Measurements from ENCODE around the gene AMDHD1.
A peak's percentile ranks its signal among the peaks of the same experiment; 100 is the strongest.

The AMDHD1 gene

DNA sequence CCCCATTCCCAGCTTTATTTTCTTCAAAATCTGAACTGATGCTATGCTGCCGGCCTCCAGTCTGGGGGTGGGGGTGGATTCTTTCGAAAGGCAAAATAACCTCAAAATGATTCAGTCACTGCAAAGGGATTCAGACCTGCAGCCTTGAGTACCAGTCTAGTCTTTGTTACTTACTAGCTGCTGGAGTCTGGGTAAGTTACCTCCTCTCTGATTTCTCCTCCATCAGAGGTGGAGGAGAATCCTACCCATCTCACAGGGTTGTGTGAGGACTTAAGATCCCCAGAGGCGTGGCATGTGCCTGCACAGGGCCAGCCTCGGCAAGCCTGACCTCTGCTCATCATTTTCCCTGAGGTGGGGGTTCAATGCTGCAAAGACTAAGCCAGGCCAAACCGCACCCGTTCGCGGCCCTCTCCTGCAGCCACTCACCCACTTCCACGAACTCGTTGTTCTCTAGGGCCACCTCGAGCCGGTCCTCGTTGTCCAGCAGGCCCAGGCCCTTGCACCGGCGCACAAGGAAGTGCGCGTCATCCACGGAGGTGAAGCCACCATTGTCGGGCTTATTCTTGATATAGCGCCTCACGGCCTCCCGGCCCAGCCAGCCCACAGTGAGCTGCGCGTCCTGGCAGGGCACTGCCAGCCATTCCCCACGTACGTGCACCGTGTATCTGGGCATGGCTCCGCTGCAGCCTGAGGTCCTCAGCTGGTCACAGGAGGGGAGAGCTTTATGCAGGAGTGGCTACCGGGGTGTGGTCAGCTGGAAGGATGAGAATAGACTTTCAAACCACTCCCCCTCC is 52.3 kb downstream of the AMDHD1 start:
- Mint-ChIP-seq H3K27me3 (no peaks in the 10 kb centered on the region), H3K36me3 (ENCODE audit: low read depth) (peaks cover 22% of the 10 kb centered on the region), H3K4me1 (ENCODE audit: low read depth) (peaks cover 44% of the 10 kb centered on the region), H3K27ac (peak overlapping the region; percentile 63), H3K9me3 (no peaks in the 10 kb centered on the region), H3K4me3 (no peak overlapping the region)
- intact Hi-C loops (cut with micrococcal nuclease): loop anchor here (5.0 kb wide), 1 partner anchor 173 kb away; no protein-coding TSS in a partner anchor

DNA sequence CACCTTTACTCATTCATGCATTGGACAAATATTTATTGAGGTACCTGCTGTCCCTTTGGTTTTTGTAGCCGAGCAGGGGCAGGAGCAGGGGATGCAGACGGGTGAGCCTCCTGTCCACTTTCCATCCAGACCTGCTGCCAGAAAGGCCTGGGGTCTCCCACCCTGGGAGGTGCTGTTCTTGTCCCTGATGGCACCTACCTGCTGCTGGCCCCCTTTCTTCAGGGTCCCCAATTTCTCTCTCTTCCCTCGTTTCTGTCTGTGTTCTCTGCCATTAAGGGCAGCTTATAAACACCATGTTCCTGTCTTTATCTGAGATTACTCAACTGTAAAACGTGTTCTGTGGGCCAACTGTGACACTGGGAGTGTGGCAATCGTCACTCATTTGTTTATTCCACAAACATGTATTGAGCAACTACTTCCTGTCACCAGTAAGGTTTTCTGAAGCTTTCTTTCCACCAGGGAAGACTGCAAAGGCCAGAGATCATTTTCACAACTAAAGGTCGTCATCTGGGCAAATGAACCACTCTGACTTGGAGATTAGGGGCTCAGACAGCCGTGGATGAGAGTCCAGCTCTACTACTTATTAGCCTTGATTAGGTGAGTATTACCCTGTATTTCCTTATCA is 53.0 kb downstream of the AMDHD1 start, which contains the start of gene HAL:
HAL (minus strand) TSS at position 311 of the 625 bp plus-strand sequence. CDS start 434 bp downstream, outside the sequence.
- H3K36me3 Mint-ChIP-seq (ENCODE audit: low read depth): peaks cover 29% of the 10 kb centered on the region
- no peaks in the 10 kb centered on the region for H3K27me3 Mint-ChIP-seq
- intact Hi-C loops (cut with micrococcal nuclease): loop anchor here (5.0 kb wide), 1 partner anchor 174 kb away; no protein-coding TSS in a partner anchor
- peak within 1 kb of the TSS; percentile 63 for H3K27ac Mint-ChIP-seq
- H3K4me3 Mint-ChIP-seq: no peak within 1 kb of the TSS
- peaks cover 44% of the 10 kb centered on the region for H3K4me1 Mint-ChIP-seq (ENCODE audit: low read depth)
- no peaks in the 10 kb centered on the region for H3K9me3 Mint-ChIP-seq

GRCh38 chr12:95997276-95997675 is 54.1 kb downstream of the AMDHD1 start:
- no peak overlapping the region for H3K27ac Mint-ChIP-seq
- H3K4me1 Mint-ChIP-seq (ENCODE audit: low read depth): peaks cover 44% of the 10 kb centered on the region
- no peak overlapping the region for H3K4me3 Mint-ChIP-seq
- H3K36me3 Mint-ChIP-seq (ENCODE audit: low read depth): peaks cover 32% of the 10 kb centered on the region
- H3K27me3 Mint-ChIP-seq: no peaks in the 10 kb centered on the region
- intact Hi-C loops (cut with micrococcal nuclease): loop anchor here (5.0 kb wide), 1 partner anchor 175 kb away; no protein-coding TSS in a partner anchor
- H3K9me3 Mint-ChIP-seq: no peaks in the 10 kb centered on the region

GRCh38 chr12:95997911-95998510 is 54.9 kb downstream of the AMDHD1 start:
- Mint-ChIP-seq H3K4me1 (ENCODE audit: low read depth) (peaks cover 41% of the 10 kb centered on the region), H3K27ac (no peak overlapping the region), H3K36me3 (ENCODE audit: low read depth) (peaks cover 35% of the 10 kb centered on the region), H3K27me3 (no peaks in the 10 kb centered on the region), H3K9me3 (no peaks in the 10 kb centered on the region), H3K4me3 (no peak overlapping the region)
- intact Hi-C loops (cut with micrococcal nuclease): loop anchor here (1.0 to 5.0 kb wide), 2 partner anchors 80 to 176 kb away; no protein-coding TSS in a partner anchor

- no peaks in the 10 kb centered on the region for H3K27me3 Mint-ChIP-seq
- intact Hi-C loops (cut with micrococcal nuclease): loop anchor here (1.0 to 5.0 kb wide), 2 partner anchors 80 to 176 kb away; no protein-coding TSS in a partner anchor
- H3K4me3 Mint-ChIP-seq: no peak overlapping the region
- H3K36me3 Mint-ChIP-seq (ENCODE audit: low read depth): peaks cover 32% of the 10 kb centered on the region
- H3K4me1 Mint-ChIP-seq (ENCODE audit: low read depth): peaks cover 39% of the 10 kb centered on the region
- no peaks in the 10 kb centered on the region for H3K9me3 Mint-ChIP-seq
- no peak overlapping the region for H3K27ac Mint-ChIP-seq
Observed at GRCh38 chr12:95998611-95999286, 55.6 kb downstream of the AMDHD1 start.

- Mint-ChIP-seq H3K27ac (no peak overlapping the region), H3K4me3 (no peak overlapping the region), H3K27me3 (no peaks in the 10 kb centered on the region), H3K36me3 (ENCODE audit: low read depth) (peaks cover 36% of the 10 kb centered on the region), H3K9me3 (no peaks in the 10 kb centered on the region), H3K4me1 (ENCODE audit: low read depth) (peaks cover 38% of the 10 kb centered on the region)
- intact Hi-C loops (cut with micrococcal nuclease): loop anchor here (5.0 kb wide), 1 partner anchor 177 kb away; no protein-coding TSS in a partner anchor
Observed at GRCh38 chr12:95999484-95999883, 56.4 kb downstream of the AMDHD1 start.

GRCh38 chr12:96000858-96001257 is 57.7 kb downstream of the AMDHD1 start:
- no peak overlapping the region for H3K27ac Mint-ChIP-seq
- H3K9me3 Mint-ChIP-seq: no peaks in the 10 kb centered on the region
- intact Hi-C loops (cut with micrococcal nuclease): no loop called here
- H3K4me1 Mint-ChIP-seq (ENCODE audit: low read depth): peaks cover 24% of the 10 kb centered on the region
- H3K27me3 Mint-ChIP-seq: no peaks in the 10 kb centered on the region
- H3K36me3 Mint-ChIP-seq (ENCODE audit: low read depth): peaks cover 50% of the 10 kb centered on the region
- H3K4me3 Mint-ChIP-seq: no peak overlapping the region

DNA sequence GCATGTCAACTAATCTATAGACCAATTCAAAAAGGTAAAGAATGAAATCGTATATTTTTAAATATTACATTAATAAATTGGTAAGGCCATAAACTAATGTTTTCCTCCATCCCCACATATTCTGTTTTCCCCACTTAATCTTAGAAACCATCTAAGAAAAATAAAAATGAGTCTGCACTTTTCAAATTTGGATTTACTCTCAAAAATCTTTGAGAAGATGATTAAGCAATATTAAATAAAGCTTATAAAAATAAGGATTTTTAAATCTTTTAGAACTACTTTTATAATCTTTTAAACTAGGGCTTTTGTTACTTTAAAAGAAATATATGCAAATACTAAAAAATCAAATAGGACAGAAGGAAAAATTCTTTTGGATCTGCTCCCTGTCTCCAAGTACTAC is 63.6 kb downstream of the AMDHD1 start:
- intact Hi-C loops (cut with micrococcal nuclease): no loop called here
- Mint-ChIP-seq H3K27me3 (no peaks in the 10 kb centered on the region), H3K36me3 (ENCODE audit: low read depth) (peaks cover 84% of the 10 kb centered on the region), H3K4me1 (ENCODE audit: low read depth) (no peaks in the 10 kb centered on the region), H3K9me3 (no peaks in the 10 kb centered on the region), H3K4me3 (no peak overlapping the region), H3K27ac (no peak overlapping the region)

- H3K4me1 Mint-ChIP-seq (ENCODE audit: low read depth): no peaks in the 10 kb centered on the region
- H3K9me3 Mint-ChIP-seq: no peaks in the 10 kb centered on the region
- no peak overlapping the region for H3K27ac Mint-ChIP-seq
- intact Hi-C loops (cut with micrococcal nuclease): no loop called here
- H3K27me3 Mint-ChIP-seq: no peaks in the 10 kb centered on the region
- no peak overlapping the region for H3K4me3 Mint-ChIP-seq
- H3K36me3 Mint-ChIP-seq (ENCODE audit: low read depth): peaks cover 88% of the 10 kb centered on the region
Observed at GRCh38 chr12:96007729-96008128, 64.6 kb downstream of the AMDHD1 start.

GRCh38 chr12:96014943-96015599 is 71.9 kb downstream of the AMDHD1 start:
- Mint-ChIP-seq H3K4me1 (ENCODE audit: low read depth) (peaks cover 10% of the 10 kb centered on the region), H3K9me3 (no peaks in the 10 kb centered on the region), H3K36me3 (ENCODE audit: low read depth) (peaks cover 89% of the 10 kb centered on the region), H3K27me3 (no peaks in the 10 kb centered on the region), H3K4me3 (no peak overlapping the region), H3K27ac (no peak overlapping the region)
- intact Hi-C loops (cut with micrococcal nuclease): loop anchor here (5.0 kb wide), 1 partner anchor 197 kb away; no protein-coding TSS in a partner anchor

GRCh38 chr12:96015672-96016071 is 72.5 kb downstream of the AMDHD1 start:
- Mint-ChIP-seq H3K36me3 (ENCODE audit: low read depth) (peaks cover 83% of the 10 kb centered on the region), H3K27me3 (no peaks in the 10 kb centered on the region), H3K9me3 (no peaks in the 10 kb centered on the region), H3K4me3 (no peak overlapping the region), H3K27ac (no peak overlapping the region), H3K4me1 (ENCODE audit: low read depth) (peaks cover 12% of the 10 kb centered on the region)
- intact Hi-C loops (cut with micrococcal nuclease): loop anchor here (5.0 kb wide), 1 partner anchor 197 kb away; no protein-coding TSS in a partner anchor
